HEK293 (cell line): ENCODE measurements around the gene ARHGAP21.

Experiments used
- CTCF ChIA-PET: fragments of 350-600 bp; formaldehyde crosslinking; extraction: SDS; loops from one replicate; lab custom pipeline; 2021; ENCODE audit warnings: antibody characterized with exemption; lab: Yijun Ruan, JAX
- POLR2A ChIA-PET: fragments of 300-600 bp; formaldehyde crosslinking; extraction: SDS; loops from one replicate; lab custom pipeline; 2020; ENCODE audit warnings: antibody characterized with exemption, inconsistent platforms; lab: Yijun Ruan, JAX
- H3K27ac ChIP-seq: fragments of 200-500 bp; sonication (Bioruptor generic); 2 replicates; pipeline ENCODE4 v1.5.1; 2014; ENCODE audit warnings: low read depth, low read length, control low read depth, inconsistent platforms; ENCODE audit errors: extremely low read depth
- H3K36me3 ChIP-seq, 2 experiments: fragments of 200-500 bp in 1 of 2; sonication (Bioruptor generic) in 1 of 2; 1 replicate in 1 of 2; 2 replicates in 1 of 2; pipeline ENCODE4 v1.5.1; 2014 to 2017; ENCODE audit warnings: inconsistent platforms in 2 of 2, low read length in 2 of 2; ENCODE audit not compliant: control insufficient read depth in 2 of 2, insufficient read depth in 1 of 2
- H3K4me1 ChIP-seq: fragments of 200-500 bp; sonication (Bioruptor generic); 2 replicates; pipeline ENCODE4 v1.5.1; 2014; ENCODE audit warnings: mild to moderate bottlenecking, low read length, inconsistent platforms; ENCODE audit not compliant: control insufficient read depth, insufficient read depth
- H3K4me3 ChIP-seq: 2 replicates; pipeline ENCODE4 v1.5.1; 2011; ENCODE audit warnings: low read depth, mild to moderate bottlenecking, control low read depth, low read length, moderate library complexity
- H3K9me3 ChIP-seq: fragments of 200-500 bp; sonication (Bioruptor generic); 2 replicates; pipeline ENCODE4 v1.5.1; 2014; ENCODE audit warnings: low read depth, low read length, inconsistent platforms; ENCODE audit not compliant: control insufficient read depth, insufficient read depth
- FEZF1 ChIP-seq: fragments of 450-650 bp; formaldehyde crosslinking; IDR thresholded peaks from 2 replicates; pipeline ENCODE4 v1.5.1; 2016; ENCODE audit warnings: missing biosample characterization, missing genetic modification characterization
- GLI2 ChIP-seq: fragments of 450-650 bp; formaldehyde crosslinking; IDR thresholded peaks from 2 replicates; pipeline ENCODE4; 2017; ENCODE audit warnings: missing biosample characterization, missing genetic modification characterization, low read depth, borderline replicate concordance
- KLF10 ChIP-seq: fragments of 450-650 bp; IDR thresholded peaks from 2 replicates; pipeline ENCODE4 v1.5.1; 2018; ENCODE audit warnings: missing biosample characterization, mild to moderate bottlenecking, missing genetic modification characterization
- OSR2 ChIP-seq: fragments of 450-650 bp; formaldehyde crosslinking; IDR thresholded peaks from 2 replicates; pipeline ENCODE4 v1.5.1; 2016; ENCODE audit warnings: missing biosample characterization, missing genetic modification characterization
- ZBTB7A ChIP-seq: fragments of 450-650 bp; formaldehyde crosslinking; IDR thresholded peaks from 2 replicates; pipeline ENCODE4 v1.5.1; 2016; ENCODE audit warnings: low read depth, missing biosample characterization, missing genetic modification characterization
- ZNF140 ChIP-seq: fragments of 450-650 bp; formaldehyde crosslinking; IDR thresholded peaks from 2 replicates; pipeline ENCODE4 v1.5.1; 2016; ENCODE audit warnings: missing biosample characterization, missing genetic modification characterization
- ZNF2 ChIP-seq: fragments of 450-650 bp; formaldehyde crosslinking; IDR thresholded peaks from 2 replicates; pipeline ENCODE4 v1.5.1; 2016; ENCODE audit warnings: missing biosample characterization, missing genetic modification characterization
- ZNF239 ChIP-seq: fragments of 450-650 bp; formaldehyde crosslinking; IDR thresholded peaks from 2 replicates; pipeline ENCODE4 v1.5.1; 2016; ENCODE audit warnings: missing biosample characterization, missing genetic modification characterization
- ZNF350 ChIP-seq: fragments of 450-650 bp; formaldehyde crosslinking; IDR thresholded peaks from 2 replicates; pipeline ENCODE4 v1.5.0; 2017; ENCODE audit warnings: missing biosample characterization, mild to moderate bottlenecking, missing genetic modification characterization
- ZNF513 ChIP-seq: fragments of 450-650 bp; IDR thresholded peaks from 2 replicates; pipeline ENCODE4 v1.5.1; 2018; ENCODE audit warnings: missing biosample characterization, missing genetic modification characterization
- ZNF529 ChIP-seq: fragments of 450-650 bp; formaldehyde crosslinking; IDR thresholded peaks from 2 replicates; pipeline ENCODE4 v1.5.1; 2017; ENCODE audit warnings: missing genetic modification characterization, missing biosample characterization; ENCODE audit not compliant: insufficient replicate concordance
- ZNF544 ChIP-seq: fragments of 450-650 bp; formaldehyde crosslinking; IDR thresholded peaks from 2 replicates; pipeline ENCODE4 v1.5.0; 2017; ENCODE audit warnings: missing biosample characterization, missing genetic modification characterization
- ZNF585B ChIP-seq: fragments of 450-650 bp; formaldehyde crosslinking; IDR thresholded peaks from 2 replicates; pipeline ENCODE4 v1.5.1; 2016; ENCODE audit warnings: missing biosample characterization, missing genetic modification characterization
- ZNF600 ChIP-seq: fragments of 450-650 bp; formaldehyde crosslinking; IDR thresholded peaks from 2 replicates; pipeline ENCODE4 v1.5.1; 2016; ENCODE audit warnings: missing biosample characterization, missing genetic modification characterization
- ZNF623 ChIP-seq: fragments of 450-650 bp; formaldehyde crosslinking; IDR thresholded peaks from 2 replicates; pipeline ENCODE4 v1.5.1; 2016; ENCODE audit warnings: missing biosample characterization, missing genetic modification characterization
- ZNF704 ChIP-seq: fragments of 450-650 bp; formaldehyde crosslinking; IDR thresholded peaks from 2 replicates; pipeline ENCODE4 v1.5.1; 2016; ENCODE audit warnings: missing biosample characterization, missing genetic modification characterization
- ZNF777 ChIP-seq: fragments of 450-650 bp; formaldehyde crosslinking; IDR thresholded peaks from 2 replicates; pipeline ENCODE4 v1.5.1; 2017; ENCODE audit warnings: missing biosample characterization, missing genetic modification characterization, borderline replicate concordance
- TF ChIP-seq, protein P1 (sequence below): fragments of 450-650 bp; formaldehyde crosslinking; IDR thresholded peaks from 2 replicates; pipeline ENCODE4 v1.5.1; 2016; ENCODE audit warnings: missing biosample characterization, missing genetic modification characterization
- TF ChIP-seq, protein P2 (sequence below): fragments of 450-650 bp; formaldehyde crosslinking; IDR thresholded peaks from 2 replicates; pipeline ENCODE4 v1.5.1; 2017; ENCODE audit warnings: missing biosample characterization, missing genetic modification characterization
- TF ChIP-seq, protein P3 (sequence below): fragments of 450-650 bp; formaldehyde crosslinking; IDR thresholded peaks from 2 replicates; pipeline ENCODE4 v1.5.1; 2016; ENCODE audit warnings: missing biosample characterization, missing genetic modification characterization

The ARHGAP21 gene

GRCh38 chr10:24706479-24707118 is 17.1 kb downstream of the ARHGAP21 start (continued):
- TF ChIP-seq, protein P1, sequence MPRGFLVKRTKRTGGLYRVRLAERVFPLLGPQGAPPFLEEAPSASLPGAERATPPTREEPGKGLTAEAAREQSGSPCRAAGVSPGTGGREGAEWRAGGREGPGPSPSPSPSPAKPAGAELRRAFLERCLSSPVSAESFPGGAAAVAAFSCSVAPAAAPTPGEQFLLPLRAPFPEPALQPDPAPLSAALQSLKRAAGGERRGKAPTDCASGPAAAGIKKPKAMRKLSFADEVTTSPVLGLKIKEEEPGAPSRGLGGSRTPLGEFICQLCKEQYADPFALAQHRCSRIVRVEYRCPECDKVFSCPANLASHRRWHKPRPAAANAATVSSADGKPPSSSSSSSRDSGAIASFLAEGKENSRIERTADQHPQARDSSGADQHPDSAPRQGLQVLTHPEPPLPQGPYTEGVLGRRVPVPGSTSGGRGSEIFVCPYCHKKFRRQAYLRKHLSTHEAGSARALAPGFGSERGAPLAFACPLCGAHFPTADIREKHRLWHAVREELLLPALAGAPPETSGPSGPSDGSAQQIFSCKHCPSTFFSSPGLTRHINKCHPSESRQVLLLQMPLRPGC (tag by site-specific recombination): peak; percentile 85
- TF ChIP-seq, protein P2, sequence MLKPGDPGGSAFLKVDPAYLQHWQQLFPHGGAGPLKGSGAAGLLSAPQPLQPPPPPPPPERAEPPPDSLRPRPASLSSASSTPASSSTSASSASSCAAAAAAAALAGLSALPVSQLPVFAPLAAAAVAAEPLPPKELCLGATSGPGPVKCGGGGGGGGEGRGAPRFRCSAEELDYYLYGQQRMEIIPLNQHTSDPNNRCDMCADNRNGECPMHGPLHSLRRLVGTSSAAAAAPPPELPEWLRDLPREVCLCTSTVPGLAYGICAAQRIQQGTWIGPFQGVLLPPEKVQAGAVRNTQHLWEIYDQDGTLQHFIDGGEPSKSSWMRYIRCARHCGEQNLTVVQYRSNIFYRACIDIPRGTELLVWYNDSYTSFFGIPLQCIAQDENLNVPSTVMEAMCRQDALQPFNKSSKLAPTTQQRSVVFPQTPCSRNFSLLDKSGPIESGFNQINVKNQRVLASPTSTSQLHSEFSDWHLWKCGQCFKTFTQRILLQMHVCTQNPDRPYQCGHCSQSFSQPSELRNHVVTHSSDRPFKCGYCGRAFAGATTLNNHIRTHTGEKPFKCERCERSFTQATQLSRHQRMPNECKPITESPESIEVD (tag by site-specific recombination): peak; percentile 86
- 0 out of 2 replicates have a peak, but pooled peaks have one; percentile 39 for TF ChIP-seq KLF10 (tag by site-specific recombination)
- TF ChIP-seq, all 188 proteins: peak for 29

DNA sequence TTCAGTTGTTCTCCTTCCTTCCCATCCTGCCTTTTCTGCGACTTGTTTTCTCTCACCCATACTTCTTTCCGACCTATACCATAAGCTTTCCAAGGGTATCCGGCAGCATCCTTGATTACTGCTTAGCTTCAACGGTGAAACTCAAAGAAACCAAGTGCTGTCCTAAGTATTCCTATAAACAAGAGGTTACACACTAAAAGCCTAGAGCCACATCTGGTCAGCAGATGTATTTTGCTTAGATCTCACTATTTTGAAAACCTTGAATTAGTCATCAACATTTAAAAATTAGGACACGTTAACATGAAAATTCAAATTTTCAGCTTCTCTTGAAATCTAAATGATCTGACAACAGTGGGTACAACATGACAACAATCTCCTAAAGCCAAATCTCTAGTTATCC is 20.0 kb downstream of the ARHGAP21 start:
- TF ChIP-seq ZNF2 (tag by site-specific recombination) (no peak), FEZF1 (no peak), ZNF585B (tag by site-specific recombination) (no peak), ZNF544 (tag by site-specific recombination) (no peak), ZBTB7A (tag by site-specific recombination) (no peak), ZNF513 (tag by site-specific recombination) (no peak), ZNF529 (tag by site-specific recombination) (no peak), ZNF600 (tag by site-specific recombination) (no peak)
- TF ChIP-seq, protein P3, sequence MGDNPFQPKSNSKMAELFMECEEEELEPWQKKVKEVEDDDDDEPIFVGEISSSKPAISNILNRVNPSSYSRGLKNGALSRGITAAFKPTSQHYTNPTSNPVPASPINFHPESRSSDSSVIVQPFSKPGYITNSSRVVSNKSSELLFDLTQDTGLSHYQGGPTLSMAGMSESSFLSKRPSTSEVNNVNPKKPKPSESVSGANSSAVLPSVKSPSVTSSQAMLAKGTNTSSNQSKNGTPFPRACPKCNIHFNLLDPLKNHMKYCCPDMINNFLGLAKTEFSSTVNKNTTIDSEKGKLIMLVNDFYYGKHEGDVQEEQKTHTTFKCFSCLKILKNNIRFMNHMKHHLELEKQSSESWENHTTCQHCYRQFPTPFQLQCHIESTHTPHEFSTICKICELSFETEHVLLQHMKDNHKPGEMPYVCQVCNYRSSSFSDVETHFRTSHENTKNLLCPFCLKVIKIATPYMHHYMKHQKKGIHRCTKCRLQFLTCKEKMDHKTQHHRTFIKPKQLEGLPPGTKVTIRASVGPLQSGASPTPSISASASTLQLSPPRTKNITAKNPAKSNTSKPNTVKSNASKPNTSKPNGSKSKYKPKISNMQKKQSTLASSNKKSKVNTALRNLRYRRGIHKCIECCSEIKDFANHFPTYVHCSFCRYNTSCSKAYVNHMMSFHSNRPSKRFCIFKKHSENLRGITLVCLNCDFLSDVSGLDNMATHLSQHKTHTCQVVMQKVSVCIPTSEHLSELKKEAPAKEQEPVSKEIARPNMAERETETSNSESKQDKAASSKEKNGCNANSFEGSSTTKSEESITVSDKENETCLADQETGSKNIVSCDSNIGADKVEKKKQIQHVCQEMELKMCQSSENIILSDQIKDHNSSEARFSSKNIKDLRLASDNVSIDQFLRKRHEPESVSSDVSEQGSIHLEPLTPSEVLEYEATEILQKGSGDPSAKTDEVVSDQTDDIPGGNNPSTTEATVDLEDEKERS (tag by site-specific recombination): no peak
- POLR2A ChIA-PET: no interaction called here
- Histone ChIP-seq H3K27ac (no peak overlapping the region), H3K9me3 (no peaks in the 10 kb centered on the region), H3K36me3 (no peaks in the 10 kb centered on the region), H3K4me1 (peaks cover 20% of the 10 kb centered on the region), H3K4me3 (no peak overlapping the region)
- CTCF ChIA-PET: no interaction called here

DNA sequence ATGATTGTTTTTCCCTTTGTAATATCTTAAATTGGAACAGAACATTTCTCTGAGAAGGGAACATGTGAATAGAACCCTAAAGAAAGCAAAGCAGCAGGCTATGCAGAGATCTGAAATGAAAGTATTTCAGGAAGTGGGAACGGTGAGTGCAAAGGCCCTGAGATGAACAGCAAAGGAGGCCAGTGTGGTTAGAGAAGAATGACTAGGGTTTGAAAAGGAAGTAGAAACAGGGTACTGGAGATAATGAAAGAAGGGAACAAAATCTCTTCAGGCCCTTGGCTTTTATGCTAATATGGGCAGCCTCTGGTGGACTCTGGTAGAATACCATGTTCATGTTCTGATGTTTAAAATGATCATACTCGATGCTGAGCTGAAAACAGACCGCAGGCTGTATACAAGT is 22.2 kb downstream of the ARHGAP21 start:
- ChIA-PET POLR2A (no interaction called here), CTCF (interaction anchor here (1.2 kb wide), 1 partner anchor 59 kb away, joined by 5 read pairs; no protein-coding TSS in a partner anchor)
- 0 out of 2 replicates have a peak, but pooled peaks cover 5% of the 10 kb centered on the region for H3K4me1 ChIP-seq
- no peak overlapping the region for H3K4me3 ChIP-seq
- no peaks in the 10 kb centered on the region for H3K9me3 ChIP-seq
- no peaks in the 10 kb centered on the region for H3K36me3 ChIP-seq
- 0 out of 2 replicates have a peak overlapping the region, but pooled peaks have one; percentile 11 for H3K27ac ChIP-seq
- TF ChIP-seq ZNF704 (no peak), ZNF239 (tag by site-specific recombination) (no peak), ZNF350 (tag by site-specific recombination) (no peak), ZNF623 (tag by site-specific recombination) (peak; percentile 64), ZNF140 (tag by site-specific recombination) (no peak), OSR2 (tag by site-specific recombination) (no peak), ZNF777 (tag by site-specific recombination) (no peak), GLI2 (tag by site-specific recombination) (no peak)
